Measurements from ENCODE around the gene STK17B.

Gene STK17B

DNA sequence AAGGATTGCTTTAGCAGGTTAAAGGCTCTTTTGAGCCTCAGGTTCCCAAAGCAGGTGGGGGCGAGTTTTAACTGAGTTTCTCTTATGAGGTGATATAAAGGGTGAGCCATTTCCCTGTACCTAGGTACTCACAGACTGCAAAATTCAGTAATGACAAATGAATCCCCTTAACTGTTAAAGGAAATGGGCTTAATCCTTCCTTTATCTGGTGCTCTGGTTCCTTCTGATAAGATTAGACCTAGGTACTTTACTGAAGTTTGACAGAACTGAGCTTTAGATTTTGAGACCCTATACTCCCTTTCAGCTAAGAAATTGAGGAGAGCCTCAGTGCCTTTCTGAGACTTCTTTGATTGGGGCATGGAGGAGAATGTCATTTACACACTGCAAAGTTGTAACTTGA lies 42.6 kb downstream of the STK17B start:
- H4K20me1 ChIP-seq (ENCODE audit: insufficient read depth, low read length), result no peaks in the 10 kb centered on the region
- no peak for ATAC-seq (ENCODE audit: insufficient read depth, low read depth)
- H3K9me3 ChIP-seq (ENCODE audit: insufficient read depth, low read length, severe bottlenecking), result peaks cover 51% of the 10 kb centered on the region
- TF ChIP-seq, protein P1, sequence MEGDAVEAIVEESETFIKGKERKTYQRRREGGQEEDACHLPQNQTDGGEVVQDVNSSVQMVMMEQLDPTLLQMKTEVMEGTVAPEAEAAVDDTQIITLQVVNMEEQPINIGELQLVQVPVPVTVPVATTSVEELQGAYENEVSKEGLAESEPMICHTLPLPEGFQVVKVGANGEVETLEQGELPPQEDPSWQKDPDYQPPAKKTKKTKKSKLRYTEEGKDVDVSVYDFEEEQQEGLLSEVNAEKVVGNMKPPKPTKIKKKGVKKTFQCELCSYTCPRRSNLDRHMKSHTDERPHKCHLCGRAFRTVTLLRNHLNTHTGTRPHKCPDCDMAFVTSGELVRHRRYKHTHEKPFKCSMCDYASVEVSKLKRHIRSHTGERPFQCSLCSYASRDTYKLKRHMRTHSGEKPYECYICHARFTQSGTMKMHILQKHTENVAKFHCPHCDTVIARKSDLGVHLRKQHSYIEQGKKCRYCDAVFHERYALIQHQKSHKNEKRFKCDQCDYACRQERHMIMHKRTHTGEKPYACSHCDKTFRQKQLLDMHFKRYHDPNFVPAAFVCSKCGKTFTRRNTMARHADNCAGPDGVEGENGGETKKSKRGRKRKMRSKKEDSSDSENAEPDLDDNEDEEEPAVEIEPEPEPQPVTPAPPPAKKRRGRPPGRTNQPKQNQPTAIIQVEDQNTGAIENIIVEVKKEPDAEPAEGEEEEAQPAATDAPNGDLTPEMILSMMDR (IDR thresholded peaks at IDR 0.05; ENCODE audit: borderline replicate concordance, extremely low read depth, low read length, poor library complexity, severe bottlenecking), result no peak
- no peak for TF ChIP-seq EZH2 (IDR thresholded peaks at IDR 0.05; ENCODE audit: borderline replicate concordance, low read depth, low read length, severe bottlenecking)
- no peak for DNase-seq
- no peak overlapping the region for H2AFZ ChIP-seq (ENCODE audit: low read depth, low read length)
- no peak overlapping the region for H3K27ac ChIP-seq (ENCODE audit: low read length)
- H3K4me1 ChIP-seq (ENCODE audit: insufficient read depth, low read length), result no peaks in the 10 kb centered on the region
- H3K9ac ChIP-seq (ENCODE audit: low read depth, low read length), result no peak overlapping the region
- peaks cover 20% of the 10 kb centered on the region for H3K36me3 ChIP-seq (ENCODE audit: insufficient read depth, low read length)
- no peaks in the 10 kb centered on the region for H3K27me3 ChIP-seq (ENCODE audit: insufficient read depth, low read length, poor library complexity)
- H3K4me2 ChIP-seq (ENCODE audit: insufficient read depth, low read length), result no peak overlapping the region
- H3K79me2 ChIP-seq (ENCODE audit: insufficient read depth, low read length), result no peaks in the 10 kb centered on the region
- no peak overlapping the region for H3K4me3 ChIP-seq (ENCODE audit: low read depth in 1 of 2, low read length in 2 of 2)

DNA sequence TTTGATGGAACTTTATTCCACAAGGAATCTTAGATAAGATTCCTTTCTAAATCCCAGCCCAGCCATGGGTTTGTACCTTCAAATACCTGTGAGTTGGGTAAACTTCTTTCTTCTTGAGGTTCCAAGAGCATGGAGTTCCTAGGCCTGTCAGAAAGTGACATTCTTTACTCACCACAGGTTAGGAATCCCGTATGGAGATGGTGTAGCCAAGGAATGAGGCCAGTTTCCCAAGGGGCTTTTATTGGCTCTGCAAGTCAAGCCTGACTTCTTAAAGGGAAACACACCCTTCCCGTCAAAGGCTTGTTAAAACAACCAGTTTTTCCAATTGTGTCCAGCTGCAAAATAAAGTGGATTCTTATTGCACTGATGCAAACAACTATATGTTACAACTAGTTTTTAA lies 45.8 kb downstream of the STK17B start:
- no peak for TF ChIP-seq EZH2 (IDR thresholded peaks at IDR 0.05; ENCODE audit: borderline replicate concordance, low read depth, low read length, severe bottlenecking)
- TF ChIP-seq, protein P1 (IDR thresholded peaks at IDR 0.05; ENCODE audit: borderline replicate concordance, extremely low read depth, low read length, poor library complexity, severe bottlenecking), result no peak
- Histone ChIP-seq H3K79me2 (ENCODE audit: insufficient read depth, low read length) (no peaks in the 10 kb centered on the region), H3K27me3 (ENCODE audit: insufficient read depth, low read length, poor library complexity) (no peaks in the 10 kb centered on the region), H3K4me1 (ENCODE audit: insufficient read depth, low read length) (no peaks in the 10 kb centered on the region), H3K36me3 (ENCODE audit: insufficient read depth, low read length) (peaks cover 3% of the 10 kb centered on the region; the same call in 1 of the 2 replicates), H3K4me3 (ENCODE audit: low read depth in 1 of 2, low read length in 2 of 2) (no peak overlapping the region), H2AFZ (ENCODE audit: low read depth, low read length) (no peak overlapping the region), H3K4me2 (ENCODE audit: insufficient read depth, low read length) (no peak overlapping the region), H3K9me3 (ENCODE audit: insufficient read depth, low read length, severe bottlenecking) (peaks cover 28% of the 10 kb centered on the region), H3K27ac (ENCODE audit: low read length) (no peak overlapping the region), H3K9ac (ENCODE audit: low read depth, low read length) (no peak overlapping the region), H4K20me1 (ENCODE audit: insufficient read depth, low read length) (no peaks in the 10 kb centered on the region)
- ATAC-seq (ENCODE audit: insufficient read depth, low read depth) (no peak), DNase-seq (no peak)

DNA sequence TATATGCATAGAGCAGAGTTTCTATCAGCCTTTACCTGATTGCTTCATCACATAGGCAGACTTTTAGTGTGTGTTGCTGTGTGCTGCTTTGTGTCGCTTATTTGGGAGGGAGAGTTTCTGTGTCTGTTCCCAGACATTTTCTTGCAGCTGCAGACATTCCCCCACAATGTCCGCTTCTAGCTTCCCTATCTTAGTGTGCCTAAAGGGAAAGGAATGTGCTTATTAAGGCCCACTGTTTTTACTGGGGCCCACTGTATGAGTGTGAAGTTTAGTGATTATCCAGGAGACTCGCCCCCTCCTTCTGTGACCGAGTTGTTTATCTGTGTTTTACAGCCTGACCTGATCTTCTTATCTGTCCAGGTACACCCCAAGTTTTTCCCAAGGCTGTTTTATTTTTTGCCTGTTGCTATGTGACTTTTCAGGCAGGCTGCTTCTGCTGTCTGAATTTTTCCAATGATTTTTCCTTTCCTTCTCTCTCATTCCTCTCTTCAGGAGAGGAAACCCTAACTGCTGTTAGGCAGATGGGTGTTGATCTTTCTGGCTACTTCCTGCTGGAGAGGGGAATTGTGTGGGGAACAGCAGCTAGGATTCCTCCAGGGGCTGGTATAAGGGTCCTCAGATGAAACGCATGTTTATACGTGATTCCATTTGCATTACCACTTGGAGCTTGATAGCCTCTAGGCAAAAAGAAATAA lies 47.6 kb downstream of the STK17B start:
- Histone ChIP-seq H3K79me2 (ENCODE audit: insufficient read depth, low read length) (no peaks in the 10 kb centered on the region), H4K20me1 (ENCODE audit: insufficient read depth, low read length) (no peaks in the 10 kb centered on the region), H3K9ac (ENCODE audit: low read depth, low read length) (no peak overlapping the region), H3K36me3 (ENCODE audit: insufficient read depth, low read length) (no peaks in the 10 kb centered on the region), H3K4me1 (ENCODE audit: insufficient read depth, low read length) (no peaks in the 10 kb centered on the region), H3K4me2 (ENCODE audit: insufficient read depth, low read length) (no peak overlapping the region), H3K27ac (ENCODE audit: low read length) (no peak overlapping the region), H3K4me3 (ENCODE audit: low read depth in 1 of 2, low read length in 2 of 2) (no peak overlapping the region), H3K9me3 (ENCODE audit: insufficient read depth, low read length, severe bottlenecking) (peaks cover 13% of the 10 kb centered on the region), H2AFZ (ENCODE audit: low read depth, low read length) (no peak overlapping the region), H3K27me3 (ENCODE audit: insufficient read depth, low read length, poor library complexity) (no peaks in the 10 kb centered on the region)
- ATAC-seq (ENCODE audit: insufficient read depth, low read depth) (no peak), DNase-seq (no peak)
- TF ChIP-seq, protein P1 (IDR thresholded peaks at IDR 0.05; ENCODE audit: borderline replicate concordance, extremely low read depth, low read length, poor library complexity, severe bottlenecking), result no peak
- no peak for TF ChIP-seq EZH2 (IDR thresholded peaks at IDR 0.05; ENCODE audit: borderline replicate concordance, low read depth, low read length, severe bottlenecking)
